VCaP (cell line): ENCODE measurements around the gene B3GNT2.
"Not testable (repeated sequence)": the region's sequence is repeated elsewhere in the genome, so short reads cannot be mapped to it uniquely, and the experiment has no call there.

Experiments used
- H3K27ac ChIP-seq: fragments of 450-650 bp; 2 replicates; pipeline ENCODE4 v1.5.1; 2017
- TF ChIP-seq, protein P1 (sequence below): fragments of 450-650 bp; conservative IDR thresholded peaks from 2 replicates; pipeline ENCODE4 v1.5.1; 2017; ENCODE audit warnings: mild to moderate bottlenecking, moderate library complexity

The B3GNT2 gene, protein sequence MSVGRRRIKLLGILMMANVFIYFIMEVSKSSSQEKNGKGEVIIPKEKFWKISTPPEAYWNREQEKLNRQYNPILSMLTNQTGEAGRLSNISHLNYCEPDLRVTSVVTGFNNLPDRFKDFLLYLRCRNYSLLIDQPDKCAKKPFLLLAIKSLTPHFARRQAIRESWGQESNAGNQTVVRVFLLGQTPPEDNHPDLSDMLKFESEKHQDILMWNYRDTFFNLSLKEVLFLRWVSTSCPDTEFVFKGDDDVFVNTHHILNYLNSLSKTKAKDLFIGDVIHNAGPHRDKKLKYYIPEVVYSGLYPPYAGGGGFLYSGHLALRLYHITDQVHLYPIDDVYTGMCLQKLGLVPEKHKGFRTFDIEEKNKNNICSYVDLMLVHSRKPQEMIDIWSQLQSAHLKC

DNA sequence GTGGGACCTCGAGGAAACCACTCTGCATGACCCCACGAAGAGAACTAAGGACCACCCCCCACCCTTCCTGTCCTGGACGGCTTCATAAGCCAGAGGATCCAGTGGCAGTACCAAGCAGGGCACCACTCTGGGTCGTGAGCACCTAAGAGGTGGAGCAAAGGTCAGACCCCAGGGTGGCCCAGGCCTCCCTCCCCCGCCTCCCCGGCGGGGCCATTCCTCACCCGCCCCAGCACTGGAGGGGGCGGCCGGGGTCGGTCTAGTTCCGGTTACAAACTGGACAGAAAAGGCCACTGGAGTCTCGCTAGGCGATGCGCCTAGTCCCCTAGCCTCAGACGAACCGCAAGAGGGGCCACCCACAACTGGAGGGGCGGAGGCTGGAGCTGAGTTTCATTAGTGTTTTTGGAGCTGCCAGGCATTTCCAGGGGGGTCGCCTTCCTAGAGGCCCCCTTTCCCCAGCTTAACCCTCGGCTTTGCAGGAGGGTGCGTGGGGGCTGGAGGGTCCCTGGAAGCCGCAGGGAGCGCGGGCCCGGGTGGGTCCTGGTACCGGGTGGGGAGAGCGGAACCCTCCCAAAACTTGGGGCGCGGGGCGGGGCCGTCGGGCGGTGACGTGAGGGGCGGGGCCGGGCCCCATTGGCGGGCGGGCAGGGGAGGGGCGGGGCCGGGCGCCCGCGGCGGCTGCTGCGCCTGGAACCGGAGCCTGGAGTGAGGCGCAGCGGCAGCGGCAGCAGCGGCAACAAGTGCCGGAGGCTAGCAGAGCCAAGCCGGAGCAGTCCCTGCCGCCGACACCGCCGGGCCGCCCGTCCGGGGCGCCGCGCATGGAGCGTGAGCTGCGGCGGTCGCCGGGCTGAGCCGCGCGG lies at the start of gene B3GNT2:
TSS of gene B3GNT2 (plus strand) at position 695 of the 857 bp plus-strand sequence. CDS start 26,106 bp downstream, outside the sequence.
- H3K27ac ChIP-seq, result peak within 1 kb of the TSS; percentile 69; the same call in 1 of the 2 replicates
- TF ChIP-seq, protein P1, sequence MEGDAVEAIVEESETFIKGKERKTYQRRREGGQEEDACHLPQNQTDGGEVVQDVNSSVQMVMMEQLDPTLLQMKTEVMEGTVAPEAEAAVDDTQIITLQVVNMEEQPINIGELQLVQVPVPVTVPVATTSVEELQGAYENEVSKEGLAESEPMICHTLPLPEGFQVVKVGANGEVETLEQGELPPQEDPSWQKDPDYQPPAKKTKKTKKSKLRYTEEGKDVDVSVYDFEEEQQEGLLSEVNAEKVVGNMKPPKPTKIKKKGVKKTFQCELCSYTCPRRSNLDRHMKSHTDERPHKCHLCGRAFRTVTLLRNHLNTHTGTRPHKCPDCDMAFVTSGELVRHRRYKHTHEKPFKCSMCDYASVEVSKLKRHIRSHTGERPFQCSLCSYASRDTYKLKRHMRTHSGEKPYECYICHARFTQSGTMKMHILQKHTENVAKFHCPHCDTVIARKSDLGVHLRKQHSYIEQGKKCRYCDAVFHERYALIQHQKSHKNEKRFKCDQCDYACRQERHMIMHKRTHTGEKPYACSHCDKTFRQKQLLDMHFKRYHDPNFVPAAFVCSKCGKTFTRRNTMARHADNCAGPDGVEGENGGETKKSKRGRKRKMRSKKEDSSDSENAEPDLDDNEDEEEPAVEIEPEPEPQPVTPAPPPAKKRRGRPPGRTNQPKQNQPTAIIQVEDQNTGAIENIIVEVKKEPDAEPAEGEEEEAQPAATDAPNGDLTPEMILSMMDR, result no peak

GRCh38 chr2:62146790-62147189 lies 49.1 kb upstream of the B3GNT2 start:
- H3K27ac ChIP-seq, result not testable (repeated sequence)

DNA sequence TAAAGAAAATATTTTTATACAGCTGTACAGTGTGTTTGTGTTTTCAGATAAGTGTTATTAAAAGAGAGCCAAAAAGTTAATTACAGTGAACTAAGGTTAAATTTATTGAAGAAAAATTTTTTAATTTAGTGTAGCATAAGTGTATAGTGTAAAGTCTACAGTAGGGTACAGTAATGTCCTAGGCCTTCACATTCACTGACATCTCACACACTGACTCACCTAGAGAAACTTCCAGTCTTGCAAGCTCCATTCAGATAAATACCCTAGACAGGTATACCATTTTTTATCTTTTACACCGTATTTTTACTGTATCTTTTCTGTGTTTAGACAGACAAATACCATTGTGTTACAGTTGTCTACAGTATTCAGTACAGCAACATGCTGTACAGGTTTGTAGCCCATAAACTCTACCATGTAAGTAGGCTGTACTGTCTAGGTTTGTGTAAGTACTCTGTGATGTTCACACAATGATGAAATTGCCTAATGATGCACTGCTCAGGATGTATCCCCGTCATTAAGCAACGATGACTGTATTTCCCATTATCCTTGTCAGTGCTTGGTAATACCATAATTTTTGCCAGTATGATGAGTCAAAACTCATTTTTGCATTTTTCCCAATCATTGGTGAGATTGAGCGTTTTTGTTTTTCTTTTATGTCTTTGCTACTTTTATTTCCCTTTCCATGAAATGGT lies 48.2 kb upstream of the B3GNT2 start:
- TF ChIP-seq, protein P1, result no peak
- no peak overlapping the region for H3K27ac ChIP-seq

- H3K27ac ChIP-seq, result no peak overlapping the region
These were observed 46.2 kb upstream of the B3GNT2 start for GRCh38 chr2:62149708-62150107.

DNA sequence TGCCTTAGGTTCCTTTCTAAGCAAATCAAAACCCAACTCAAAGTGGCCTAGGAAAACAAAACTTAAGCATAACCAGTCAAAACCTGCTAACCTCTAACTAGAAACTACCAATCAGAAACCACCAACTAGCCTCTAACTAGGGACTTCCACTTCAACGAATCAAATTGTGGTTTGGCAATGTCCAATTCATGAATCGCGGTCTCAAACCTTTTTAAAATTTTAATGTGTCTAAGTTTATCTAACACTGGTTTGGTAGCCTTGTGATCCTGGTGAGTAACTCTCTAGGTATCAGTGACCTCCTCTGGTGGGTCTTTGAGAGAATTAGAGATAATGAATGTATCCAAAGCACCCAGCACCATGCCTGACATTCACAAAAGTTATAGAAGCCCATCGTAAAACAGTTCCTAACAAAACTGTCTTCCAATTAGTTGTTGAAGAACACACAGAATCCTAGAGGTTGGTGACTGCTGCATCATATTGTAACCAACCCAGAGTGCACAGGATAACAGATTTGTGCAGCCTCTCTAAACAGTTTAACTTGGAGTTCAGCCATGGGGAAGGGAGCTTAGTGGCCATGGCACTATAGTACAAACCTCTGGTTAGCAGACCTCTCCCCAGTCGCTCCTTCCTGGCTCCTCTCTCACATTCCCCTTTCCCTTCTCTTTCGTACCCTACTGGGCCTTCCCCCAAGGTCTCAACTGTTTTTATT lies 45.2 kb upstream of the B3GNT2 start:
- no peak overlapping the region for H3K27ac ChIP-seq

More at GRCh38 chr2:62149708-62150107, 46.2 kb upstream of the B3GNT2 start:
- TF ChIP-seq, protein P1, result no peak

GRCh38 chr2:62151306-62151638 lies 44.6 kb upstream of the B3GNT2 start:
- H3K27ac ChIP-seq, result no peak overlapping the region
- TF ChIP-seq, protein P1, result no peak

More for the DNA sequence above, 45.2 kb upstream of the B3GNT2 start:
- TF ChIP-seq, protein P1, result no peak

- H3K27ac ChIP-seq, result no peak overlapping the region
These were observed 43.9 kb upstream of the B3GNT2 start for GRCh38 chr2:62152000-62152399.

More at GRCh38 chr2:62152000-62152399, 43.9 kb upstream of the B3GNT2 start:
- TF ChIP-seq, protein P1, result no peak
